HG03460 (cell line): ENCODE results near the gene NOD2.

Experiments
- ATAC-seq: cut with Tn5 transposase; IDR thresholded peaks from one replicate; pipeline ENCODE4 v1.9.1; 2021; ENCODE audit not compliant: unreplicated experiment

NOD2 gene

DNA sequence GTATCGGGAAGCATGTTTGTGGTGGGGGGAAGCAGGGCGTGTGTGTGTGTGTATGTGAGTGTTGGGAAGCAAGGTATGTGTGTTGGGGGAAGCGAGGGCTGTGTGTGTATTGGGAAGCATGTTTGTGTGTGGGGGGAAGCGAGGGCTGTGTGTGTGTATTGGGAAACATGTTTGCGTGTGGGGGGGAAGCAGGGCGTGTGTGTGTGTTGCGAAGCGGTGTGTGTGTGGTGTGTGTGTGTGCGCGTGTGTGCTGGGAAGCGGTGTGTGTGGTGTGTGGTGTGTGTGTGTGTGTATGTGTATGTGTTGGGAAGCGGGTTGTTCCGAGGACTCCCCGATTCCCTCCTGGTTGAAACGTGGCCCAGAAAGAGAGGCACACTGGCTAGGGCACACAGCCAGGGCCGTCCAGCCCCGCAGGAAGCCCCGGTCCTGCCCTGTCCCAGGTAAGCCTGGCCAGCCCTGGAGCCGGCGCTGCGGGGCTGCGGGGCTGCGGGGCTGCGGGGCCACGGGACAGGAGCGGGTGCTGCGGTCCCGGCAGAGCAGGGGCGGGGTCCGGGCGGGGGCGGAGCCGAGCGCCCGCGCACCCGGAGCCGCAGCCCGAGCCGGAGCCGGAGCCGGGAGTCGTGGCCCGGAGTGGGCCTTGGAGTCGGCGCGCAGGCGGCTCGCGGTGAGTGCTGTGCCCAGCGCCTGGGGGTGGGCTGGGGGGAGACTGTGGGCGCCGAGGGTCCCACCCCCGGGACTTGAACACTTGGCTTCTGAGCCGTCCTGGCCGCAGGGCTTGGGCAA, at the start of gene NOD2:
NOD2 (plus strand) TSS at position 608 of the 783 bp plus-strand sequence. CDS start 5,890 bp downstream, outside the sequence.
- ATAC-seq: no peak

DNA sequence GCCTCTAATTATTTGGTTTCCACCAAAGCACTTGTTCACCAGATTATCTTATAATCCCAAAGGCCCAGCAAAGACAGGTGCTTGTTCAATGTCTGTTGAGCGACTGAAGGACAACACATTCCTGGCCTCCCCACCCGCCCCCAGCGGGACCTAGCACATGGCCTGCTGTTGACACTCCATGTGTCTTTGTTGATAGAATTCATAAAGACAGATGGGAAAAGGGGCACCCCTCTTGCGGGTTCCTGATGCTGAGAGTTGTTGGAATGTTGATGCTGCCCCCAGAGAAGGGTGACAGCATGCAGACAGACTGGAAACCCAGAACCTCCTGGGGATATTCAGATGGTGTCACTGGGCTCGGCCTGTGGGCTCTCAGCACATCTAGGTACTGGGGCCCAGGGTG, 49.2 kb upstream of the NOD2 start:
- no peak for ATAC-seq

DNA sequence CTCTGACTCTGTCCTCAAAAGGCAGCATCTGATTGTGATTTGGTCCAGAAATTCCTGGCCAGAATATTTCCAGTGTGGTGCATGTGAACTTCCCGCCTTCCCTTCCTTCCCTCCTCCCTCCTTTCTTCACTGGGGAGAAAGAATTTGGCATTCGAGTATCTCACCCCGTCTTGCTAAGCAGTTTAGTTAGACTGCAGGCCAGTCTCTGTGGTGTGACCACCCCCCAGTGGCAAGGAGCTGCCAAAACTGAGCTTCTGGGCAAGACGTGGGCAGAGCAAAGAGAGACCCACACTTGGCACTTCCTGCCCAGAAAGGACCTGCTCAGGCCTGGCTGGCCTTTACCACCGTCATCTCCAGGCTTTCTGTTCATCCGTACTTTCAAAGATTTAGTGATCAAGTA, 48.7 kb upstream of the NOD2 start:
- ATAC-seq: no peak

DNA sequence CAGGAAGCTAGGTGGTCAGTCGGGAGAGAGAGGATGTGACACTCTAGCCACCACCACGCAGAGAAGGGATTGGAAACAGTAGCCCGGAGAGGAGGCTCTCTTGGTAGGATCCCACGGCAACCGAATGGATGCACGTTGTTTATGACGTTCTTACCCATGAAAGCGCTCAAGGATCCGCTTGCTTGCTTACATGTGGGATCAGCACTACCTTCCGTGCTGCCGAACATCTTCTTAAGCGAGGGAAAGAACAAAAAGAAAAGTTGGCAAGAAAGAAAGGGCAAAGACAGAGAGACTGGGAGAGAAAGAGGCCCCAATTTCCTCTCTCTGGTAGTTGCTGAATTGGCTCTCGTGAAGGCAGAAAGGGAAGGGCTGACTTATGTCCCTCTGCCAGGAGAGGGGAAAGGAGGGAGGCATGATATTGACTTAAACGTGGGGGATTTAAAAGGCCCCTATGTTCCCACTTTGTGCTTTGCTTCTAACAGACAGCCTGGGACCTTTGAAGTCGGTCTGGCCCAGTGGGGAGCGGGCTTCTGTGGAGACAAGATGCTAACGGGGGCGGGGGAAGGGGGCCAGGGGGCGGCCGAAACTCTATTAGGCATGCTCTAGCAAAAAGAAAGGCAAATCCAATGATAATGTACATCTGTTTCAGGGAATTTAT, 47.7 kb upstream of the NOD2 start:
- ATAC-seq: no peak

DNA sequence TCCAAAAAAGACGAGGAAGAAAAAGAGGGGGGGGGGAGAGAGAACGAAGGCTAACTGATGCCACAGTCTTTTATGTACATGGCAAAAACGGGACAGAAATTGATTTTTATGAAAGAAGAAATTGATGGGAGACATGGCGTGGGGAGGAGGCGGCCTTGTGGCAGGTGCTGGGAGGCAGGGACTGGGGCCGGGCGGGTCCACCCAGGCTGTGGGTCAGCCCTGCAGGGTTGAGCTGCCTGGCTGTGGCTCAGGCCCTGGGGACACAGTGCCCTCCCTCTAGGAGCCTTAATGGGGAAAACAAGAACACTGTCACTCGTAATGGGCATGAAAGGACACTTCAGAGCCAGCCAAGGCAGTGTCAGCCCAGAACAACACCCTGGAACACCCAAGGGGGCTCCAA, 47.1 kb upstream of the NOD2 start:
- ATAC-seq: no peak

DNA sequence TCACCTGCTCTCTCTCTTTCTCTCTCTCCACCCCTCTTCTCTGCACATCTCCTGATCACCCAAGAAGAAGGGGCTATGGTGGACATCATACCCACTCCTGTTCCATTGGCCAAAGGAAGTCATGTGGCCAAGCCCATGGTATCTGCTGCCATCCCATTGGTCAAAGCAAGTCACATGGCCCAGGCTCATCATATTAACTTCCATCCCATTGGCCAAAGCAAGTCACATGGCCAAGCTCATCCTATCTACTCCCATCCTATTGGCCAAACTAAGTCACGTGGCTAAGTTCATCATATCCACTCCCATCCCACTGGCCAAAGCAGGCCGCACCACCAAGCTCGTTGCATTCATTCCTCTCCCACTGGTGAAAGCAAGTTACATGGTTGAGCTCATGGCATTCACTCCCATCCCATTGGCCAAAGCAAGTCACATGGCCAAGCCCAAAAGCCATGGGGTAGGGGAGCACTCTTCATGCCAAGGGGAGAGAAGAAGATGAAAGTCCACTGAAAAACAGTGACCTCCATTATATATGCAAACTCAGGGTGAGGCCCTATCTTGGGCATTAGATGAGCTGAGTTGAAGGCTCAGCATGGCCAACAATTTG, 41.5 kb upstream of the NOD2 start:
- no peak for ATAC-seq

DNA sequence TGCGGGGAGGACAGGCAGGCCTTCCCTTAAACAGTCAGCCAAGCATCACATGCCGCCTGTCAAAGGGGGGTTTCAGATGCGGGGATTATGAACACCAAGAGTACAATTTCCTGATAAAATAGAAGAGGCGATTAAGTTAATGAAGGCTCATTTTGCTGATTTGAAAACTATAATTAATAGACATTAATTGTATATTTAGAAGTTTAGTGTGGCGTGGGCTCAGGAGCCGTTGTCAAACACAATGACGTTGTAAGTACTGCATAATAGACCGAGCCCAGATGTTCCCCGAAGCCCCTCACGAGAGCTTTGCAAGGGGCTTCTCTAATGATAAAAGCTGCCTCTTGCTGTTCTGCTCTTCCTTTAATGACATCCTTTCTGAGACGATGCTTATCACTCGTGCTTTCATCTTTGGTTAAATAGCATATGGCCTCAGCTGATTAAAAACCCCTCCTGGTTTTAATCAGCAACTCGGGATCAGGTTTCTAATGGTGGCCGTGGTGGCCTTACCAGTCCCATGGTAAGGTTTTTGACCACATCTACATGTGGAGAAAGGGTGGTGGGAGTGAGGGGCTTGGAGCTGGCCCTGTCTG, 40.5 kb upstream of the NOD2 start:
- ATAC-seq: no peak

DNA sequence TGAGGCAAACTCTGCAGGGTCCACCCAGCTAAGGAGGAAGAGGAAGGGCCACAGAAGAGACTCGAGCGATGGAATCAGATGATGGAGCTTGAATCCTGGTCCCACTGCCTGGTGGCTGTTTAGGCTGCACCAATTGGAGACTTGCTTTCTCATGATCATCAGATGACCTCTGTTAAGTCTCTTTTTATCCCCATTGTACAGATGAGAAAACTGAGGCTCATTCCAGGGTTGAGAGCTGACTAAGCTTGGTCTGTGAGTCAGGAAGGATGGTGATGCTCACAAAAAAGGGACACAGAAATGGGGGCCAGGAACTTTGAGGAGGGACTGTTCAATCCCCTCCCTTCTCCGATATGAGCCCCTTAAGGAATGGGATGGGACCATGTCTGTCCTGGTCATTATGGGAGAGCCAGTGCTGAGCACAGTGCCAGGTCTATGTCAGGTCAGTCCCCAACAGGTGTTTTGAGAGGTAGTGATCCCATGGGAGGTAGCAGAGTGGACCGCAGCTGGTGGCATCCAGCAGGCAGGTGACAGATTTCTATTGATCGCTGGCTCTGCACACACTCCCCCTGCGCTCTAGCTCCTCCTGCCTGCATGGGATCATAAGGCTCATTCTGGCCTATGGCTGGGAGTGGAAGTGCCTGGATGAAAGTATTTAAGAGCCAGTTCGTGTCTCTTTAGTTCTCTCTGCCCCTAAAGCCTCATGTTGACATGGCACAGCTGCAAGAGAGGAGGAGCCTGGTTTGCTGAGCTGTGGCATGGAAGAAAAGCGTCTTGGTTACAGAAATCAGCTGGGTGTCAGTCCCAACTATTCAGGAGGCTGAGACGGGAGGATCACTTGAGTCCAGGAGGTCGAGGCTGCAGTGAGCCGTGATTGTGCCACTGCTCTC, 39.5 kb upstream of the NOD2 start:
- no peak for ATAC-seq

DNA sequence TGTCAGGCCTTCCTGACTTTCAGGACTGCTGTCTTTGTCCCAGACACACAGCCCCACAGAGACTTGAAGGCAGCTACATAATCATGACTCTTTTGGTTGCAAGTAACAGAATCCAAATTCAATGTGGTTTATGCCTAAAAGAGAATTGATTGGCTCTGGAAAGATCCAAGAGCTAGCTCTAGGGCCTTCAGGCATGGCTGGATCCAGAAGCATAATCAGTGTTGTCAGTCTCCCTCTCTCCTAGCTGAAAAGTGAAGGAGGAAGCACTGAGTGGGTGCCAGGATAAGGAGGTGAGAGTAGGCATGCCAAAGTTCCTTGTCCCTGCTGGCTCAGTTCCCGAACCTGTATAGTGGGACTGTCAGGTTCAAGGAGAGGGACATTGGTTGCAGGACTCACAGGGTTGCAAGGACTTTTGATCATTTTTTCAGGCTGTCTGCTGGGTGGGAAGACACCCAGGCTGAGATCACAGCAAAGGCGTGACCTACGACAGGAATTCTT, 37.8 kb upstream of the NOD2 start:
- ATAC-seq: no peak

DNA sequence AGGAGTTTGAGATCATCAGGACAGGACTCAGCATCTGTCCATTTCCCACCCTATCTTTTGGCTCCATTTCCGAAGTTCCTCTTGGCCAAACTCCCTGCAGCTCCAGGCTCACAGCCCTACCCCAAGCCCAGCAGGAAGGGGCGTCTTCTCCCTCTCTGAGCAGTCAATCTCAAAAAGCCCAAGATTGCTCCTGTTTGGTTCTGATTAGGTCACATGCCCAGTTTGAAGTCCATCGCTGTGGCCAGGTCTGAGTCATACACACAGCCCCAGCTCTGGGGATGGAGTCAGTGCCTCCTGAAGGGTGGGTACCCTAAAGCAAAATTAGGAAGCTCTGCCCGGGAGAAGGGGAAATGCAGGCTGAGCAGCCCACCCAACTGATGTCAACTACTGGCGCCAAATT, 36.2 kb upstream of the NOD2 start:
- ATAC-seq: no peak

DNA sequence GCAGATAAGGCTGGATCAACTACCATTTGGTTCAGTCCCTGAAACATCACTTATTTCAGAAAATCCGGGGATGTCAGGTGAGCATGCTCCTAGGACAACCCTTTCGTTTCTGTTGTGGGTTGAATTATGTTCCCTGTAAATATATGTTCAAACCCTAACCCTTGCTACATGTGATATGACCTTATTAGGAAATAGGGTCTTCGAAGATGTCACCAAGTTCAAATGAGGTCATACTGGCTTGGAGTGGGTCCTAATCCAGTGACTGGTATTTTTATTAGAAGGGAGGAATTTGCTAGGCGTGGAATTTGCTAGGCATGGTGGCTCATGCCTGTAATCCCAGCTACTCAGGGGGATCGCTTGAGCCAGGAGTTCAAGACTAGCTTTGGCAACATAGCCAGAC, 33.6 kb upstream of the NOD2 start:
- ATAC-seq: no peak

DNA sequence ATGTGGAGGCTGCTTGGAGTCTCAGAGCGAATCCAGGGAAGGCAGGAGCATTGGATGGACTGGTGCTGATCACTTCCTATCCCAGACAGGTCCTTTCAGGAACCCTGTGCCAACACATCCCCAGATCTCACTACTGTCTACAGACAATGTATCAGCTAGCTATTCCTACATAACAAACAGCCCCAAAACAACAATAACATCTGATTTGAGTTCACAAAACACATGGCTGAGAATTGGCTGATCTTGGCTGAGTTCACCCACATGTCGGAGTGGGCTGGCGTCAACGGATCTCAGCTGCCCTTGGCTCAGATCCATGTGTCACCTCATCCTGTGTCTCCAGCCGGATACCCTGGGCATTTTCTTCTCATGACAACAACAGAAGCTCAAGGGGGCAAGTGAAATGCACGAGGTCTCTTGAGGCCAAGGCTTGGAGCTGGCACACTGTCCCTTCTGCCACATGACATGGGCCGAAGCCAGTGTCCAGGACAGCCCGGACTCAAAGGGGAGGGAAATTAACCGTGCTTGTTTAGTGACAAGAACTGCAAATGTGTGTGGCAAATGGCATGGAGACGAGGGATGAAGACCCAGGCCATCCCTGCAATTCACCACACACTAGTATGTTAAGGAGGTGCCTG, 31.0 kb upstream of the NOD2 start:
- no peak for ATAC-seq

DNA sequence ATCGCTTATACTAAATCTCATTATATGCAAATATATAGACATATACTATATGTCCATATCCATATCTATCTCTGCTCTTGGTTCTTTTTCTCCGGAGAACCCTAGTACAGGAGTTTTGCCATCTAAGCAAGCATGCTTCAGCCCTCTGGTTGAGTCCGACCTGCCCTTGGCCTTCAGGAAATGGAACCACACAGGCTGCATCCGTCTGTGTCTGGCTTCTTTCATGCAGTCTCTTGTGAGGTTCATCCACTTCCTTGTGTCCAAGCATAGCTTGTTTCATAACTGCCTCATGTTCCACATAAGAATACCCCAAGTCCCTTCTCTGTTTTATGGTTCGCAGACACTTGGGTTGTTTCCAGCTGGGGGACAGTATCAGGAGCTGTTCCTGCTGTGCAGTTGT, 29.1 kb upstream of the NOD2 start:
- ATAC-seq: no peak

DNA sequence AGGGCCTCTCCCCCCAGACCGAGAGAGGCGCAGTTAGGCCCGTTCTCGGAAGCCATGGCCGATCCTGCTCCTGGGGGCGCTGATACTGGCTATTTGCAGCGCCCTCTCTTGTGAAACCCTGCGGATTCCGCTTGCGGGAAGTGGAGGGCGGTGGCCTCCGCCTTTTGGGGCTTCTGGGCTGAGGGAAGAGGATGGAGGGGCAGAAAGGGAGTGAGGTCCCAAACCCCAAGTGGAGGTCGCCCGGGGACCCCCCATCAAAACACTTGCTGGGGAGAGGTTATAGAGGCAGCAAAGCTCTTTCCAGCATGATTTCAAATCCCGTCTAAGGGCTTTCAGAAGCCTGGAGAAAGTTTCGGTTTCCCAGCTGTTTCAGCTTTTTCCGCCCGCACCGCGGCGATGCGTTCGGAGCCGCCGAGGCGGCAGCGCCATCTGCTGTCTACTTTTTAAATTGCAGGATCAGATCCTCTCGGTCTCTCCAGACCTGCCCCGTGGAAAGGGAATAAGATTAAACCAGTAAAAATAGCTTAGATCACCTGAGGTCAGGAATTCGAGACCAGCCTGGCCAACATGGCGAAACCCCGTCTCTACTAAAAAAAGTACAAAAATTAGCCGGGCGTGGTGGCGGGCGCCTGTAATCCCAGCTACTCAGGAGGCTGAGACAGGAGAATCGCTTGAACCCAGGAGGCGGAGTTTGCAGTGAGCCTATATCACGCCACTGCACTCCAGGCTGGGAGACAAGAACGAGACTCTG, 28.1 kb upstream of the NOD2 start:
- no peak for ATAC-seq

DNA sequence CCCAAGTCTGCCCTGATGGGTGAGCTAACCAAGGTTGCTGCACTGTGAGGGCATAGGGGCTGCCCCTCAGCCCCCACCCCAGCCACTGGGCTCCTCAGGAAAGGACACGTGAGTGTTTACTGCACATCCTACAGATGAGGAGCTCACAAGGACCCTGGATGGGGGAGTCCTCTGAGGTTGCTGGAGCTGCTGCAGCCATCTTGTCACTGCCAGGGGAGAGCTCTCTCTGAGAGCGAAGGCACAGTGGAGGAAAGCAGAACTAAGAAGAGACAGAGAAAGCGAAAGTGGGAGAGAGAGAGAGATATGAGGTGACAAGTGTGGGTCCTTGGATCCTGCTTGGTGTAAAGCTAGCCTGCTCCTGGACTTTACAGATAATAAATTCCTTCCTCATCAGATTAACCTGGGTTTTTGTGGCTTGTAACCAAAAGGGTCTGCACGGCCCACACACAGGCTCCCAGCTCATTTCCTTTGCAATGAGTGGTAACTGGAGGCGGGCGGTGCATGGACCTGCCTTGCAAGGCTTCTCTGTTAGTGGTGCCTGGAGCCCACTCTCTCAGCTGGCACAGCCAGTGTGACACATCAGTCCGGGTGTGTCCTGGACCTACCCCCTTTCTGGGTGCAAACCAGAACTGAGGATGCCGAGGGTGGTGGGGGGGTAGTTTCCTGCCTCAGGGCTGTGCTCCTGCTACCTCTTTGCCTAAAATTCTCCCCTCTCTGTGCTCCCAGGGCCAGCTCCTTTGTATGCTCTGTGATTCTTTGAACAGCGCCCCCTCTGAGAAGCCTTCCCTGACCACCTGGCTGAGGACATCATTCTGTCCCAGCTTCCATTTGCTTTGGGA, 26.5 kb upstream of the NOD2 start:
- ATAC-seq: peak; percentile 82

DNA sequence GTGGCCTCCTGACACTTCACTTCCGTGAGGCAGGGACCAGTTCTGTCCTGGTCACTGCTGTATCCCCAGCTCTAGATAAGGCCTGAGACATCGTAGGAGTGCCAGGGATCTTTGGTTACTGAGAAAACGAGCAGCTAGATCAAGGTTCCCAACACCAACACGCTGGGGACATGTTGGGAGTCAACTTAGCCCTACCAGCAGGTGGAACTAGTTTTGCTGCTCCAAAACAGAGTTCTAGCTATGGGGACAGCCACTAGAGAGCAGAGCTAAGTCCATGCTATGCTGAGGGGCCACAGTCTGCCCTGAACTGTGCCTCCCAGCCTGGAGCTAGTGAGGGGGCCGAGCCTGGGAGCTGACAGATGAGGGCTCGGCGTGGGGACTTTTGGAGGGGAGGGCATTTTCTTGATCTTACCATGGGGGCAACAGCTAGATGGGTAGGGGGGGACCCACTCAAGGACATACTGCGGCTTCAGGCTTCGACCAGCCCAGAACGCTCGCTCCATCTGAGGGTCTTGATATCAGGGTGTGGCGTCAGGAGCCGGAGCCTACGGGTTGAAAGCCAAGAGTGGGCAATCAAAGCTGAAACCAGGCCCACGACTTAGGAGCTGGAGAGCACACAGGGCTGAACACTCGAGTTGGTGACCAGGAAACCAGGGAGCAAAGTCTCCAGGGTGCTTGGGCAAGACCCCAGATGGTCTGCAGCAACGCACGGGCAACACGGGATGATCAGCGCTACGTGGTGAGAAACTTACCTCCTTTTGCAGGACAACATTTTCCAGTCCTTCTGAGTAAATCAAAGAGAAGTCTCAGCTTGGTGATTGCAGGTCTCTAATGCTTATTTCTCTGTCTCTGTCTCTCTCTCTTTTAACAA, 25.7 kb upstream of the NOD2 start:
- ATAC-seq: no peak

DNA sequence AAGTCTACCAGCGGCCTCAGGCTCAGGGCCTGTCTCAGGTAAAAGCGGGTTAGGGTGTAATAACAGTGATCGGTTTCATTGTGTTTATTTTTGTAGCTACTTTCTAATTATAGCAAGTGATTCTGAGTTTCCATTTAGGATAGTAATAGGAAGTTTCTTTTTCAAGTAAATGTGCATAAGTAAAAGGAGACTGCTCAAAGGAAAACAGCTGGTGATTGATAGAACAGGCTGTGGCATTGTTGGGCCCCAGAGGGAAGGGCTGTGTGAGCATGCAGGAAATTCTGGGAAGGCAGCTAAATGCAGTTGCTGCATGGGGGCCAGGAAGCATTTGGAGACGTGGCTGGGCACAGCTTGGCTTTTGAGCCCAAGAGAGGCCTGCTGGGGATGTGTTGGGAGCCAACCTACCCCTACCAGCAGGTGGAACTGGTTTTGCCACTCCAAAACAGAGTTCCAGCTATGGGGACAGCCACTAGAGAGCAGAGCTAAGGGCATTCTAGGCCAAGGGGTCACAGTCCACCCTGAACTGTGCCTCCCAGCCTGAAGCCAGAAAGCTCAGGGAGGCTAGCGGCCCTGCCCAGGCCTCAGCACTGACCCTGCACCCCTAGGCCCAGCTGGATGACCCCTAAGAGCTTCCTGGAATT, 24.9 kb upstream of the NOD2 start:
- ATAC-seq: no peak
